ENCODE measurements around the gene MREG.

GRCh38 chr2:215931256-215931903 is 82.0 kb downstream of the MREG start:
- no peak for TF ChIP-seq CBX5 (IDR thresholded peaks at IDR 0.05; ENCODE audit: borderline replicate concordance, low read depth)
- no peak for TF ChIP-seq TARDBP (IDR thresholded peaks at IDR 0.05)
- no peak for TF ChIP-seq SP1 (CRISPR knock-in tag; IDR thresholded peaks at IDR 0.05)
- TF ChIP-seq SIX5 (IDR thresholded peaks at IDR 0.05; ENCODE audit: borderline replicate concordance in 1 of 2, insufficient read depth in 1 of 2, low read depth in 1 of 2, low read length in 2 of 2) = no peak
- TF ChIP-seq, protein P1, sequence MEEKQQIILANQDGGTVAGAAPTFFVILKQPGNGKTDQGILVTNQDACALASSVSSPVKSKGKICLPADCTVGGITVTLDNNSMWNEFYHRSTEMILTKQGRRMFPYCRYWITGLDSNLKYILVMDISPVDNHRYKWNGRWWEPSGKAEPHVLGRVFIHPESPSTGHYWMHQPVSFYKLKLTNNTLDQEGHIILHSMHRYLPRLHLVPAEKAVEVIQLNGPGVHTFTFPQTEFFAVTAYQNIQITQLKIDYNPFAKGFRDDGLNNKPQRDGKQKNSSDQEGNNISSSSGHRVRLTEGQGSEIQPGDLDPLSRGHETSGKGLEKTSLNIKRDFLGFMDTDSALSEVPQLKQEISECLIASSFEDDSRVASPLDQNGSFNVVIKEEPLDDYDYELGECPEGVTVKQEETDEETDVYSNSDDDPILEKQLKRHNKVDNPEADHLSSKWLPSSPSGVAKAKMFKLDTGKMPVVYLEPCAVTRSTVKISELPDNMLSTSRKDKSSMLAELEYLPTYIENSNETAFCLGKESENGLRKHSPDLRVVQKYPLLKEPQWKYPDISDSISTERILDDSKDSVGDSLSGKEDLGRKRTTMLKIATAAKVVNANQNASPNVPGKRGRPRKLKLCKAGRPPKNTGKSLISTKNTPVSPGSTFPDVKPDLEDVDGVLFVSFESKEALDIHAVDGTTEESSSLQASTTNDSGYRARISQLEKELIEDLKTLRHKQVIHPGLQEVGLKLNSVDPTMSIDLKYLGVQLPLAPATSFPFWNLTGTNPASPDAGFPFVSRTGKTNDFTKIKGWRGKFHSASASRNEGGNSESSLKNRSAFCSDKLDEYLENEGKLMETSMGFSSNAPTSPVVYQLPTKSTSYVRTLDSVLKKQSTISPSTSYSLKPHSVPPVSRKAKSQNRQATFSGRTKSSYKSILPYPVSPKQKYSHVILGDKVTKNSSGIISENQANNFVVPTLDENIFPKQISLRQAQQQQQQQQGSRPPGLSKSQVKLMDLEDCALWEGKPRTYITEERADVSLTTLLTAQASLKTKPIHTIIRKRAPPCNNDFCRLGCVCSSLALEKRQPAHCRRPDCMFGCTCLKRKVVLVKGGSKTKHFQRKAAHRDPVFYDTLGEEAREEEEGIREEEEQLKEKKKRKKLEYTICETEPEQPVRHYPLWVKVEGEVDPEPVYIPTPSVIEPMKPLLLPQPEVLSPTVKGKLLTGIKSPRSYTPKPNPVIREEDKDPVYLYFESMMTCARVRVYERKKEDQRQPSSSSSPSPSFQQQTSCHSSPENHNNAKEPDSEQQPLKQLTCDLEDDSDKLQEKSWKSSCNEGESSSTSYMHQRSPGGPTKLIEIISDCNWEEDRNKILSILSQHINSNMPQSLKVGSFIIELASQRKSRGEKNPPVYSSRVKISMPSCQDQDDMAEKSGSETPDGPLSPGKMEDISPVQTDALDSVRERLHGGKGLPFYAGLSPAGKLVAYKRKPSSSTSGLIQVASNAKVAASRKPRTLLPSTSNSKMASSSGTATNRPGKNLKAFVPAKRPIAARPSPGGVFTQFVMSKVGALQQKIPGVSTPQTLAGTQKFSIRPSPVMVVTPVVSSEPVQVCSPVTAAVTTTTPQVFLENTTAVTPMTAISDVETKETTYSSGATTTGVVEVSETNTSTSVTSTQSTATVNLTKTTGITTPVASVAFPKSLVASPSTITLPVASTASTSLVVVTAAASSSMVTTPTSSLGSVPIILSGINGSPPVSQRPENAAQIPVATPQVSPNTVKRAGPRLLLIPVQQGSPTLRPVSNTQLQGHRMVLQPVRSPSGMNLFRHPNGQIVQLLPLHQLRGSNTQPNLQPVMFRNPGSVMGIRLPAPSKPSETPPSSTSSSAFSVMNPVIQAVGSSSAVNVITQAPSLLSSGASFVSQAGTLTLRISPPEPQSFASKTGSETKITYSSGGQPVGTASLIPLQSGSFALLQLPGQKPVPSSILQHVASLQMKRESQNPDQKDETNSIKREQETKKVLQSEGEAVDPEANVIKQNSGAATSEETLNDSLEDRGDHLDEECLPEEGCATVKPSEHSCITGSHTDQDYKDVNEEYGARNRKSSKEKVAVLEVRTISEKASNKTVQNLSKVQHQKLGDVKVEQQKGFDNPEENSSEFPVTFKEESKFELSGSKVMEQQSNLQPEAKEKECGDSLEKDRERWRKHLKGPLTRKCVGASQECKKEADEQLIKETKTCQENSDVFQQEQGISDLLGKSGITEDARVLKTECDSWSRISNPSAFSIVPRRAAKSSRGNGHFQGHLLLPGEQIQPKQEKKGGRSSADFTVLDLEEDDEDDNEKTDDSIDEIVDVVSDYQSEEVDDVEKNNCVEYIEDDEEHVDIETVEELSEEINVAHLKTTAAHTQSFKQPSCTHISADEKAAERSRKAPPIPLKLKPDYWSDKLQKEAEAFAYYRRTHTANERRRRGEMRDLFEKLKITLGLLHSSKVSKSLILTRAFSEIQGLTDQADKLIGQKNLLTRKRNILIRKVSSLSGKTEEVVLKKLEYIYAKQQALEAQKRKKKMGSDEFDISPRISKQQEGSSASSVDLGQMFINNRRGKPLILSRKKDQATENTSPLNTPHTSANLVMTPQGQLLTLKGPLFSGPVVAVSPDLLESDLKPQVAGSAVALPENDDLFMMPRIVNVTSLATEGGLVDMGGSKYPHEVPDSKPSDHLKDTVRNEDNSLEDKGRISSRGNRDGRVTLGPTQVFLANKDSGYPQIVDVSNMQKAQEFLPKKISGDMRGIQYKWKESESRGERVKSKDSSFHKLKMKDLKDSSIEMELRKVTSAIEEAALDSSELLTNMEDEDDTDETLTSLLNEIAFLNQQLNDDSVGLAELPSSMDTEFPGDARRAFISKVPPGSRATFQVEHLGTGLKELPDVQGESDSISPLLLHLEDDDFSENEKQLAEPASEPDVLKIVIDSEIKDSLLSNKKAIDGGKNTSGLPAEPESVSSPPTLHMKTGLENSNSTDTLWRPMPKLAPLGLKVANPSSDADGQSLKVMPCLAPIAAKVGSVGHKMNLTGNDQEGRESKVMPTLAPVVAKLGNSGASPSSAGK (IDR thresholded peaks at IDR 0.05) = no peak
- TF ChIP-seq CBFA2T2 (conservative IDR thresholded peaks at IDR 0.05) = no peak
- no peak for TF ChIP-seq E2F1 (CRISPR knock-in tag; IDR thresholded peaks at IDR 0.05)
- TF ChIP-seq POLR2A (conservative IDR thresholded peaks at IDR 0.05) = no peak
- TF ChIP-seq SMARCA4 (IDR thresholded peaks at IDR 0.05) = no peak
- no peak for TF ChIP-seq MTA1 (IDR thresholded peaks at IDR 0.05; ENCODE audit: borderline replicate concordance)
- TF ChIP-seq KHSRP (IDR thresholded peaks at IDR 0.05) = no peak
- no peak for TF ChIP-seq NFE2 (IDR thresholded peaks at IDR 0.05; ENCODE audit: low read depth)
- no peak for TF ChIP-seq TCF7L2 (IDR thresholded peaks at IDR 0.05; ENCODE audit: low read depth, low read length)

Measured in K562 (cell line).